SIG-M5 treated with dmso at 0.1 percent for 504 hours (cell line): ENCODE results near the gene LRRC59.
"Not testable (repeated sequence)": the region's sequence is repeated elsewhere in the genome, so short reads cannot be mapped to it uniquely, and the experiment has no call there.

Experiments used
- DNase-seq: peaks from one replicate; lab custom pipeline; 2025; ENCODE audit not compliant: unreplicated experiment; lab: John Stamatoyannopoulos, UW

LRRC59 gene

GRCh38 chr17:50348522-50349242, 48.6 kb downstream of the LRRC59 start:
- DNase-seq, result no peak

GRCh38 chr17:50347894-50348291, 49.4 kb downstream of the LRRC59 start:
- DNase-seq, result no peak

- no peak for DNase-seq
These were observed 50.0 kb downstream of the LRRC59 start for GRCh38 chr17:50347117-50347893.

- peak; percentile 22 for DNase-seq
These were observed 50.8 kb downstream of the LRRC59 start for GRCh38 chr17:50346313-50347116.

- DNase-seq, result peak; percentile 80
These were observed 51.7 kb downstream of the LRRC59 start, which contains the start of gene XYLT2 for GRCh38 chr17:50345432-50346312. Gene XYLT2 (plus strand): TSS chr17:50346126. CDS start chr17:50346141, 15 bp downstream.

GRCh38 chr17:50344731-50345365, 52.5 kb downstream of the LRRC59 start:
- no peak for DNase-seq

- no peak for DNase-seq
These were observed 57.9 kb downstream of the LRRC59 start for GRCh38 chr17:50339381-50339780.

- no peak for DNase-seq
These were observed 58.7 kb downstream of the LRRC59 start for GRCh38 chr17:50338645-50339044.

- DNase-seq, result no peak
These were observed 59.4 kb downstream of the LRRC59 start for GRCh38 chr17:50337956-50338355.

- DNase-seq, result not testable (repeated sequence)
These were observed 63.8 kb downstream of the LRRC59 start for GRCh38 chr17:50333291-50334057.

GRCh38 chr17:50332196-50332595, 65.1 kb downstream of the LRRC59 start:
- DNase-seq, result no peak
